Hepatocyte (in vitro differentiated cells): ENCODE results near the gene EIF4E1B.

Source experiments
- EZH2 ChIP-seq: fragments of 200-600 bp; sonication (generic); IDR thresholded peaks from 2 replicates; pipeline ENCODE4 v1.6.1; 2016; ENCODE audit warnings: antibody characterized with exemption, mild to moderate bottlenecking, borderline replicate concordance
- EZH2phosphoT487 ChIP-seq: fragments of 200-600 bp; sonication (generic); IDR thresholded peaks from one replicate; pipeline ENCODE4 v1.6.1; 2018; ENCODE audit warnings: antibody characterized with exemption, mild to moderate bottlenecking, low read depth, moderate library complexity; ENCODE audit not compliant: unreplicated experiment, severe bottlenecking
- TF ChIP-seq, protein P1 (sequence below): fragments of 200-600 bp; sonication (generic); IDR thresholded peaks from 2 replicates; pipeline ENCODE4 v1.5.1; 2016; ENCODE audit warnings: antibody characterized with exemption, mild to moderate bottlenecking; ENCODE audit not compliant: poor library complexity

DNA sequence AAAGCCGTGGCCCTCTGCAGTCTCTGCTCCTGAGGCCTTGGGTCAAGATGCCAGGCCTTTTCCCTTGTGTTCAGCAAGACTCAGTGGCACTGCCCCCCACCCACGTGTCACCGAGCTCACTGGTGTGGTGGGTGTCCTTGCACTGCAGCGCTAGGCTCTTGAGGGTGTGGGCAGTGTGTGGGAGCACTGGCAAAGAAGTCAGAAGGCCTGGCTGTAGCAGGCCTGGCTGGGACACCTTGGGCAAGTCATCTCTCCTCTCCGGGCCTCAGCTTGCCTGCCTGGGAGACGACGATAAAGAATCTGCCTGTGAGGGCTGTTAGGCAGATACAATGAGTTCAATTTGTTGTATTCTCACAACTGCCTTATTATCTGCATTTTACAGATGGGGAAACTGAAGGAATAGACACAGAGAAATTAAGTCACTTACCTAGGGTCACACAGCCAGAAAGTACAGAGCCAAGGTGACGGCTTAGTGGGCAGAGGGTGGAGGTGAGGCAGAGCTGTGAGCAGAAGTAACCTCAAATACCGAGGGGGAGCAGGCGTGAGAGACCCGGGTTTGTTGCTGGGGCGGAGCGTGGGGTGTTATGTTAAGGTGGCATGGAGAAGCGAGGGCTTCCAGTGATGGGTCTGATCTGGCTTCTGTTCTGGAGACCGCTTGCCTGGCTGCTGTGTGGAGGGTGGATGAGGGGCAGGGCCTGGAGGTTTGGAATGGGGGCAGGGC lies 18.2 kb downstream of the EIF4E1B start:
- TF ChIP-seq, protein P1, sequence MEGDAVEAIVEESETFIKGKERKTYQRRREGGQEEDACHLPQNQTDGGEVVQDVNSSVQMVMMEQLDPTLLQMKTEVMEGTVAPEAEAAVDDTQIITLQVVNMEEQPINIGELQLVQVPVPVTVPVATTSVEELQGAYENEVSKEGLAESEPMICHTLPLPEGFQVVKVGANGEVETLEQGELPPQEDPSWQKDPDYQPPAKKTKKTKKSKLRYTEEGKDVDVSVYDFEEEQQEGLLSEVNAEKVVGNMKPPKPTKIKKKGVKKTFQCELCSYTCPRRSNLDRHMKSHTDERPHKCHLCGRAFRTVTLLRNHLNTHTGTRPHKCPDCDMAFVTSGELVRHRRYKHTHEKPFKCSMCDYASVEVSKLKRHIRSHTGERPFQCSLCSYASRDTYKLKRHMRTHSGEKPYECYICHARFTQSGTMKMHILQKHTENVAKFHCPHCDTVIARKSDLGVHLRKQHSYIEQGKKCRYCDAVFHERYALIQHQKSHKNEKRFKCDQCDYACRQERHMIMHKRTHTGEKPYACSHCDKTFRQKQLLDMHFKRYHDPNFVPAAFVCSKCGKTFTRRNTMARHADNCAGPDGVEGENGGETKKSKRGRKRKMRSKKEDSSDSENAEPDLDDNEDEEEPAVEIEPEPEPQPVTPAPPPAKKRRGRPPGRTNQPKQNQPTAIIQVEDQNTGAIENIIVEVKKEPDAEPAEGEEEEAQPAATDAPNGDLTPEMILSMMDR, result no peak
- TF ChIP-seq EZH2, result no peak
- TF ChIP-seq EZH2phosphoT487, result no peak
